ENCODE measurements around the gene INPP4B.

Gene INPP4B

DNA sequence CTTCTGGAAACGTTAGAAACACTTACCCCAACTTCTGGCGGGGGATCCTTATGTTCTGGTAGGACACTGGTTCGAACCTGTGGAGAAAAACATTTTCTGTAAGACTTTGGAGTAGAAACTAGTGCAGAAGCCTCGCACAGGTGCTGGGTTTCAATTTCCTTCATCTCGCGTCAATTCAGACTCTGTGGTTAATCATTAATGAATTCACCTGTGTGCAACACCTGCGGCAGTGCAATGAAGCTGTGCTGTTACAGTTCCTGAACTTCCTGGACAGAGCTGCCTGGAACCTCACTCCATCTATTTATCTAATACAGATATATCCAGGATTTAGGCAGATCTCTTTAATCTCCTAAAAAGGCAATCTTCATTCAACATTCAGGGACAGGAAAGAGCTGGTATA lies 531.4 kb downstream of the INPP4B start:
- DNase-seq (ENCODE audit: low spot score): no peak
- FAIRE-seq: no peak

GRCh38 chr4:142314247-142314646 lies 531.9 kb downstream of the INPP4B start:
- DNase-seq (ENCODE audit: low spot score) (no peak), FAIRE-seq (no peak)

- DNase-seq (ENCODE audit: low spot score) (no peak), FAIRE-seq (no peak)
Observed at GRCh38 chr4:142312391-142312790, 533.7 kb downstream of the INPP4B start.

DNA sequence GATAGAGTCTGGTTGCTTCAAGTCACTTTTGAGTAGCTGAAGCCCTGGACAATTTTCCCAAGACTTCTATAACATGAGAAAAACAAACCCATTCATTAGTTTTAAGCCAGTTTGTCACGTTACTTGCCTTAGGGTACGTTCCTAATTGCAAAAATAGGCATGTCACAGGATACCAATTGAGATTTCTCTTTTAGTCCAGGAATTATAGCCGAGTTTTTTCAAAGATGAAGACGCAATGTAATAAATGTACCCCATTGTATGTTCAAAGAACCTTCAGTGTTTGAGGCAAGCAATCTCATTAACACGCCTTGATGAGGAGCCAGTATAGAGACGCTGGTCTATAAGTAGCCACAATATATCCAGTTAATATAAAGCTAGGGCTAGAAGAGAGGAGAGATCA lies 534.2 kb downstream of the INPP4B start:
- no peak for FAIRE-seq

GRCh38 chr4:142309772-142310171 lies 536.3 kb downstream of the INPP4B start:
- DNase-seq (ENCODE audit: low spot score) (no peak), FAIRE-seq (no peak)

More for the DNA sequence above, 534.2 kb downstream of the INPP4B start:
- DNase-seq (ENCODE audit: low spot score): no peak

DNA sequence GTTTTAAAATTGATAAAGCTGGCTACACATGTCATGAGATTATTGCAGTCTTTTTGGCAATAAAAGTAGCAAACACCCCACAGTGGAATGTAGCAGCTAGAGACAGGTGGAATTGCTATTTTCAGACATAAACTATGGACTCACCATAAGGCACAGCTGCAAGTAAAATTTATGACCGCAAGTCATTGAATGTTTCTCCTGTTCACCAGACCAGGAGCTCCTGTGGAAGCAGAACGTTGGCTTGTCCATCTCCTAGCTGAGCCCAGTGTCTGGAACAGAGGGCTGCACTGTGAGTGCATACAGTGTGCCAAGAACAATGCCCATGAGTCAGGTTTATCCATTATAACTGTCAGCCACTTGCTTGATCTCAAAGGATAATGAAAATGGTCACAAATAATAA lies 538.2 kb downstream of the INPP4B start:
- FAIRE-seq (no peak), DNase-seq (ENCODE audit: low spot score) (no peak)

DNA sequence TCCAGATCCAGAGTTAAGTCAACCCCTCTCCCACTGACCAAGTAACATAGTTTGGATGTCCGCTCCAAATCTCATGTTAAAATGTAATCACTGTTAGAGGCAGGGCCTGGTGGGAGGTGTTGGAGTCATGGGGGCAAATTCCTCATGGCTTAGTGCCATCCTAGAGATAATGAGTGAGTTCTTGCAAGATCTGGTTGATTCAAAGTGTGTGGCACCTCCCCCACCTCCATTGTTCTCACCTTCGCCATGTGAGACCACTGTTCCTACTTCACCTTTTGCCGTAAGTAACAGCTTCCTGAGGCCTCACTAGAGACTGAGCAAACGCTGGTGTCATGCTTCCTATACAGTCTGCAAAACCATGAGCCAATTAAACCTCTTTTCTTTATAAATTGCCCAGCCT lies 548.8 kb downstream of the INPP4B start:
- FAIRE-seq: no peak
- DNase-seq (ENCODE audit: low spot score): no peak

DNA sequence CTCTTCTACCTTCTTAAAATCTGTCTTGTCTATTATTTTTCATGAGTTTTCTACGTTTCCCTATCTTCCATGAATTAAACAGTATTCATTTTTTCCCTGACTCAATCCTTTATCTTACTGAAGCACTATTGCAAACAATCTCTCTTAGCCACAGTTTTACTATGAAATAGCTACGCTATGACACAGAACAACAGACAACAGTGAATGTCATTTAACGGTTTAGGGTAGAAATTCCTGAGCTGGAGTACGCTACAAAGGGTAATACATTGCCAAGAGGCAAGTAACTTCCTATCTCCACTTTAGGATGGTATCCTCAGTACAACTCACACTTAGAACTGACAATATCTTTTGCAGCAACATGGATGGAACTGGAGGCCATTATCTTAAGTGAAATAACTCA lies 552.6 kb downstream of the INPP4B start:
- FAIRE-seq (no peak), DNase-seq (ENCODE audit: low spot score) (no peak)

- FAIRE-seq (no peak), DNase-seq (ENCODE audit: low spot score) (no peak)
Observed at GRCh38 chr4:142292231-142292630, 553.9 kb downstream of the INPP4B start.

- no peak for FAIRE-seq
- no peak for DNase-seq (ENCODE audit: low spot score)
Observed at GRCh38 chr4:142291299-142292050, 554.6 kb downstream of the INPP4B start.

GRCh38 chr4:142287371-142287770 lies 558.7 kb downstream of the INPP4B start:
- no peak for DNase-seq (ENCODE audit: low spot score)
- no peak for FAIRE-seq

- no peak for FAIRE-seq
- DNase-seq (ENCODE audit: low spot score): no peak
Observed at GRCh38 chr4:142285222-142285583, 560.9 kb downstream of the INPP4B start.

- FAIRE-seq: no peak
- DNase-seq (ENCODE audit: low spot score): no peak
Observed at GRCh38 chr4:142284402-142285221, 561.5 kb downstream of the INPP4B start.

DNA sequence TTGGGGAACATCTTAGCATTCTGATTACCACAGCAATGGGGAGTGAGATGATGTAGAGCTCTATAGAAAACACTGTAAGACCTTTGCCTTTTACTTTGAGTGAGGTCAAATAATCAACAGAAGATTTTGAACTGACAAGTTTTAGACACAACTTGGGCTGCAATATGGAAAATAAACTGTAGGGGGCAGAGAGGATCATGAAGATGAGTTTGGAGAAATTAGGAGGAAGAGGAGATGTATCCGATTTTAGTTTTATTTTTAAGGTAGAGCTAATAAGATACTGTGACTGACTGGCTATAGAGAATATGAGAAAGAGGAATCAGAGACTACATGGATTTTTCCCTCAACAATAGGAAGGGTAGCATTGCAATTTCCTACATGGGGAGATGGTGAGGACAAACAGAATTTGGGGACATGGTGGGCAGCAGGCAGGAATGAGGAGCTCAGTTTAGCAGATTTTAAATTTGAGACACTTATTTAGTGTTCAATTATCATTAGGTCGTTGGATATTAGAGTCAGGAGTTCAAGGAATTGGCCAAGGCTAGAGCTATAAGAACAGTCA lies 563.1 kb downstream of the INPP4B start:
- FAIRE-seq: no peak
- DNase-seq (ENCODE audit: low spot score): no peak

DNA sequence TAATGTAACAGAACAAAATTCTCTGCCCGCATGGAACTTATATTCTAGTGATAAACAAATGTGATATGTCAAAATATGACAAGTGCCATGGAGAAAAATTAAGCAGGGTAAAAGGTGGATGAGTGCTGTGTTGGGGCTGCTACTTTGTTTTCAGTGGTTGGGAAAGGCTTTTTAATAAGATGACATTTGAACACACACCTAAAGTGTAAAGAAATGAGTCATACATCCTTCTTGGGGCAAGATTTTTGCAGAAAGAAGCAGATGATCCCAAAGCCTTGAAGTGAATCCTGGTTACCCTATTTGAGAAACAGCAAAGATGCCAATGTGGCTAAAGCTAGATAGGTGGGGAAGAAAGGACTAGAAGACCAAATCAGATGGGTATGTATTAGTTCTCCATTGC lies 564.1 kb downstream of the INPP4B start:
- FAIRE-seq (no peak), DNase-seq (ENCODE audit: low spot score) (no peak)

DNA sequence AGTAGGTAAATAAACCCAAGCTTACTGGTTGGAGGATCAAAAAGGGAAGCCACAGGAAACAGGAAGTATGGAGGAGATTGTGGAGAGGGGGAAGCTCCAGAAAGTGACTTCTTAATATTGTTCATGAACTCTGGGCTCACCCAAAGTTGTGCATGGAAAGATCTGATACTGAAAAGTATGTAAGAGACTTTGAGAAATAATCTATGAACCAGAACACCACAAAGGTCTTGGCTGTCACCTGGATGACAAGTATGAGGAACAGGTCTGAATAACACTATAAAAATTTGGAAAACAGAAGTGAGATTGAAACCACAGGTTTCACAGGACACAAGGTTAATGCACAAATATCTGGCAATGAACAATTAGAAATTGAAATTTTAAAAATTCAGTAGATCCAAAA lies 567.4 kb downstream of the INPP4B start:
- no peak for FAIRE-seq

GRCh38 chr4:142278171-142278570 lies 567.9 kb downstream of the INPP4B start:
- no peak for DNase-seq (ENCODE audit: low spot score)
- FAIRE-seq: no peak

More for the DNA sequence above, 567.4 kb downstream of the INPP4B start:
- no peak for DNase-seq (ENCODE audit: low spot score)

- peak; percentile 5 for DNase-seq (ENCODE audit: low spot score)
- FAIRE-seq: no peak
Observed at GRCh38 chr4:142274137-142274536, 572.0 kb downstream of the INPP4B start.

DNA sequence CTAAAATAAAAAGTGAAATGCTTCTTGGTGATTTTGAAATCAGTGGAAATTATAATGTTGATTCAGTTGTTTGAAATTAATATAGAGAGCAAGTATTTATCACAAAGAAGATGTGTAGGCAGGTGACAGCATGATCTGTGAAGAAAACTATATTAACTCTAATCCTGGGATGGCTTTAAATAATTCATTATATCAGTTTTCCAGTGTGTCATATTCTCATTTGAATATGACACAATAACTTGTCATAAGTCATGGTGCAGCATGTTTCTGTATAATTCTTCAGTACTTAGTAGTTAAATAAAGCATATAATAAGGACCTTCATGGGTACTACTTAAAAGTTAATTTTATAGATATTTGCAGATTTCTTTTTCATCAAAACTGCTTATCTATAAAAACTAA lies 573.6 kb downstream of the INPP4B start:
- DNase-seq (ENCODE audit: low spot score) (no peak), FAIRE-seq (no peak)

DNA sequence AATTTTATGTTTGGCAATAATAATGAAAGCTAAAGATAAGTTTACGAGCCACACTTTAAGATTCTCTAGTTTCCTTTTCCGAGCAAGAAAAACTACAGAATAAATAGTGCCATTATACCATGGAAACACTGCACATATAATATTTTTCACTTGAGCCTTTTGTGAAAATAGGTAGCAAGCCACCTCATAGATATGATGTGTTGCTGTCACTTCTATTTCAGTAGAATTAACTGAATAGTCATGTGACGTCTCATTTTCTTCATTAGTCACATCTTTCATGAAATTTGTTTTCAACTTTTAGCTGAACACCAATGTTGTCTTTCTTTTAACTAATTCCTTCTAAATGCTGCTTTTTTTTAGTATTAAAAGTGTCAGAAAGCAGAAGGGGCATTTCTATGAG lies 574.3 kb downstream of the INPP4B start:
- no peak for FAIRE-seq

DNA sequence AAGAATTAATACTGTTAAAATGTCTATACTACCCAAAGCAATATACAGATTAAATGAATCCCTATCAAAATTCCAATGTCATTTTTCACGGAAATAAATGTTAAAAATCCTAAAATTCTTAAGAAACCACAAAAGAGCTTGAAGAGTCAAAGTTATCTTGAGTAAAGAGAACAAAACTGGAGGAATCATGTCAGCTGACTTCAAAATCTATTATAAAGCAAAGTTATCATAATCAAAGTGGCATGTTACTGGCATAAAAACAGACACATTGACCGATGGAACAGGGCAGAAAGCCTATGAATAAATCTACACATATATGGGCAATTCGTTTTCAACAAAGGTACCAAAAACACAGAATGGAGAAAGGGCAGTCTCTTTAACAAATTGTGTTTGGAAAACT lies 579.0 kb downstream of the INPP4B start:
- no peak for DNase-seq (ENCODE audit: low spot score)
- FAIRE-seq: no peak

More for the DNA sequence above, 574.3 kb downstream of the INPP4B start:
- no peak for DNase-seq (ENCODE audit: low spot score)

GRCh38 chr4:142265946-142266345 lies 580.2 kb downstream of the INPP4B start:
- FAIRE-seq (no peak), DNase-seq (ENCODE audit: low spot score) (no peak)

Data from urothelium cell line (cell line).